MCF 10A (cell line): ENCODE data around the gene FKBP6. TPM values are rescaled to one million over a fixed set of nuclear protein-coding genes. Genes with fewer than 3 reads are reported as not detected.

Experiments used
- BruUV-seq: library from RNA; stranded (reverse); fragments of 400-500 nt; replicated peaks from 2 replicates; lab custom pipeline; 2021; lab: Mats Ljungman, UMichigan
- CTCF ChIA-PET: fragments of 300-600 bp; sonication (Branson Sonifier 250); formaldehyde crosslinking; extraction: SDS; loops from one replicate; lab custom pipeline; 2021; ENCODE audit warnings: antibody characterized with exemption, inconsistent platforms; lab: Yijun Ruan, JAX
- POLR2A ChIA-PET: fragments of 300-600, 350-650 bp; sonication (Branson Sonifier 250); formaldehyde crosslinking; extraction: SDS; loops from one replicate; lab custom pipeline; 2020; ENCODE audit warnings: antibody characterized with exemption, inconsistent platforms; lab: Yijun Ruan, JAX
- DNase-seq: peaks from one replicate; pipeline ENCODE4 v3.0.0-alpha.2; 2018; ENCODE audit not compliant: unreplicated experiment
- H3K27ac Mint-ChIP-seq: one replicate; pipeline ENCODE4 v1.8.0; 2022; ENCODE audit warnings: mild to moderate bottlenecking, low read depth, mixed read lengths; ENCODE audit not compliant: unreplicated experiment
- H3K27me3 Mint-ChIP-seq: one replicate; pipeline ENCODE4 v1.8.0; 2022; ENCODE audit warnings: mixed read lengths; ENCODE audit not compliant: insufficient read depth, unreplicated experiment
- H3K36me3 Mint-ChIP-seq: one replicate; pipeline ENCODE4 v1.8.0; 2022; ENCODE audit warnings: mild to moderate bottlenecking, moderate library complexity, mixed read lengths; ENCODE audit not compliant: insufficient read depth, unreplicated experiment
- H3K4me1 Mint-ChIP-seq: one replicate; pipeline ENCODE4 v1.8.0; 2022; ENCODE audit warnings: mixed read lengths; ENCODE audit not compliant: insufficient read depth, unreplicated experiment
- H3K4me3 Mint-ChIP-seq: one replicate; pipeline ENCODE4 v1.8.0; 2022; ENCODE audit warnings: mild to moderate bottlenecking, moderate library complexity, mixed read lengths; ENCODE audit not compliant: unreplicated experiment
- H3K9me3 Mint-ChIP-seq: one replicate; pipeline ENCODE4 v1.8.0; 2022; ENCODE audit warnings: mixed read lengths; ENCODE audit not compliant: unreplicated experiment
- CTCF ChIP-seq: fragments of 200-600 bp; IDR thresholded peaks from one replicate; pipeline ENCODE4 v1.8.0; 2022; ENCODE audit warnings: antibody characterized with exemption, mild to moderate bottlenecking; ENCODE audit not compliant: unreplicated experiment
- intact Hi-C: fragments of 100-400 bp; cut with micrococcal nuclease; formaldehyde crosslinking; loops from 2 replicates; pipeline ENCODE4 v1.14.1; 2022
- total RNA-seq: library from RNA; stranded (reverse); gene quantifications from 2 replicates; pipeline ENCODE4 v1.2.3, GENCODE V29; 2022

FKBP6 gene
- total RNA-seq, 1 experiment from 2014 or later, result not detected

- ChIA-PET POLR2A (no interaction called here), CTCF (no interaction called here)
- TF ChIP-seq CTCF, result no peak
- Mint-ChIP-seq H3K4me1 (no peaks in the 10 kb centered on the region), H3K4me3 (no peak overlapping the region), H3K36me3 (no peaks in the 10 kb centered on the region), H3K27me3 (peaks cover 25% of the 10 kb centered on the region), H3K27ac (no peak overlapping the region), H3K9me3 (no peaks in the 10 kb centered on the region)
- intact Hi-C loops, result no loop called here
- no peak for DNase-seq
- BruUV-seq, result no TSS peak
Measured at GRCh38 chr7:73330772-73331171, 2.8 kb downstream of the FKBP6 start.

GRCh38 chr7:73332447-73332846, 4.5 kb downstream of the FKBP6 start:
- peaks cover 25% of the 10 kb centered on the region for H3K27me3 Mint-ChIP-seq
- no peaks in the 10 kb centered on the region for H3K36me3 Mint-ChIP-seq
- no TSS peak for BruUV-seq
- H3K9me3 Mint-ChIP-seq, result no peaks in the 10 kb centered on the region
- ChIA-PET CTCF (interaction anchor here (2.3 kb wide), 1 partner anchor 10 kb away, joined by 10 read pairs; no protein-coding TSS in a partner anchor), POLR2A (no interaction called here)
- intact Hi-C loops, result no loop called here
- DNase-seq, result no peak
- no peak for TF ChIP-seq CTCF
- no peak overlapping the region for H3K27ac Mint-ChIP-seq
- H3K4me3 Mint-ChIP-seq, result no peak overlapping the region
- H3K4me1 Mint-ChIP-seq, result no peaks in the 10 kb centered on the region

DNA sequence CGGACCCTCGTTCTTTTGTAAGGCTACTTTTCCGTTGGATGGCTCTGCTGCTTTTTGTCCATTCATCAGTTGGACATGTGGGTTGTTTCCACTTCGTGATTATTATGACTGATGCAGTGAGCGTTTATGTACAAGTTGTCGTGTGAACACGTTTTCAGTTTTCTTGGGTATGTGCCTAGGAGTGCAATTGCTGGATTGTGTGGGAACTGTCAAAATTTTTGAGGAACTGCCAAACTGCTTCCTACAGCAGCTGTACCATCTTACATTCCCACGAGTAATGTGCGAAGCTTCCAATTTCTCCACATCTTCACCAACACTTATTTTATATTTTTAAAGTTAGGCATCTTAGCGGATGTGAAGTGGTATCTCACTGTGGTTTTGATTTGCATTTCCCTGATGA, 10.4 kb downstream of the FKBP6 start:
- no TSS peak for BruUV-seq
- H3K4me1 Mint-ChIP-seq, result peaks cover 9% of the 10 kb centered on the region
- DNase-seq, result no peak
- intact Hi-C loops, result no loop called here
- H3K27me3 Mint-ChIP-seq, result no peaks in the 10 kb centered on the region
- H3K36me3 Mint-ChIP-seq, result no peaks in the 10 kb centered on the region
- H3K9me3 Mint-ChIP-seq, result no peaks in the 10 kb centered on the region
- no peak overlapping the region for H3K4me3 Mint-ChIP-seq
- ChIA-PET CTCF (no interaction called here), POLR2A (no interaction called here)
- TF ChIP-seq CTCF, result no peak
- no peak overlapping the region for H3K27ac Mint-ChIP-seq

DNA sequence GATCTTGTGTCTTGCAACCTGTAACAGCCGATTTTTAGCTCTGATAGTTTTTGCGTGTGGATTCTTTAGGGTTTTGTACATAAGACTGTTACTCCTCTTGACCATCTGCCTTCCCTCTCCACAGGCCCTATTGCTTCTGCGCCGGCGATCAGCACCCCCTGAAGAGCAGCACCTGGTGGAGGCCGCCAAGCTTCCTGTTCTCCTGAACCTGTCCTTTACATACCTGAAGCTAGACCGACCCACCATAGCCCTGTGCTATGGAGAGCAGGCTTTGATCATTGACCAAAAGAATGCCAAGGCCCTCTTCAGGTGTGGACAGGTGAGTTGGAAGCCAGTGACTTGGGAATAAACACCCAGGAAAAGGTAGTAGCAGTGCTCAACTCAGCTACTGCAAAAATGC, 12.6 kb downstream of the FKBP6 start:
- H3K36me3 Mint-ChIP-seq, result no peaks in the 10 kb centered on the region
- POLR2A ChIA-PET, result no interaction called here

More for the DNA sequence above, 12.6 kb downstream of the FKBP6 start:
- Mint-ChIP-seq H3K4me3 (no peak overlapping the region), H3K9me3 (no peaks in the 10 kb centered on the region), H3K27me3 (no peaks in the 10 kb centered on the region), H3K4me1 (peaks cover 9% of the 10 kb centered on the region), H3K27ac (no peak overlapping the region)
- TF ChIP-seq CTCF, result no peak
- BruUV-seq, result no TSS peak
- intact Hi-C loops, result no loop called here
- no peak for DNase-seq
- CTCF ChIA-PET, result interaction anchor here (0.6 kb wide), 1 partner anchor 127 kb away, joined by 6 read pairs; no protein-coding TSS in a partner anchor
